Measurements from ENCODE around the gene DCAF6.
A peak's percentile ranks its signal among the peaks of the same experiment; 100 is the strongest.

DCAF6 gene

DNA sequence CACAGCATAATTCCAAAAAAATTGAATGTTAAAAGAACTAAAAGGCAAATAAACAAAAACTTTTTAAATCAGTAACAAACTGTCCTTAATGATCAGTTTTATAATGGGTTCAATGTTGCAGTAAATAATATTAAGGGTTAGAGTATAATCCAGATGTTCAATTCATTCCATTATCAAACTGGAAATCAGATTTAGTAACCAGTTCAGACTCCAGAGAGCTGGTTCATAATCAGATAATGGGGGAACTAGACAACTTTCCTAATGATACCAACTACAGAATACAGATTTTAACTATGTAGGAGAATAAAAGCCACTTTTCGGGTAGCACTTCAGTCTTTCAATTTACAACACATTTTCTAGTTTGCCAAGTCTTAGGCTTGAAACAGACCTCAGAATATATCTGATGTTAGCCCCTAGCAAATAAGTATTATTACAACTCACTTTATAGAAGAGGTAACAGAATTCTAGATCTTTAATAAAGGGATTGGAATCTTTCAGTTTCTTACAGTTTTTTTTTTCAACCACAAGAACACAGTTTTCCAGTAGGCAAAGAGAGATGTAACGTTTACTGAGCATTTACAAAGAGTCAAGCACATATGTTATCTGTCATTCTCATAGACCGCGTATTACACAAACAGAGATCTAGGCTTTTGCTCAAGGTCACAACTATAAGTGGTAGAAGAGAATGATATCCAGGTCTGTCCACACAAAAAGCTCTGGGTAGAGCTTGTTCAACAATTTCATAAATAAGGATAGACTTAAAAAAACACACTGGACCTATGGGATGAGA is 1.9 kb upstream of the DCAF6 start:
- H3K27me3 Mint-ChIP-seq: no peaks in the 10 kb centered on the region
- peaks cover 4% of the 10 kb centered on the region for H3K36me3 Mint-ChIP-seq (ENCODE audit: low read depth)
- peak overlapping the region; percentile 100 for H3K27ac Mint-ChIP-seq
- peaks cover 47% of the 10 kb centered on the region for H3K4me1 Mint-ChIP-seq (ENCODE audit: low read depth)
- no peaks in the 10 kb centered on the region for H3K9me3 Mint-ChIP-seq
- H3K4me3 Mint-ChIP-seq: peak overlapping the region; percentile 94

DNA sequence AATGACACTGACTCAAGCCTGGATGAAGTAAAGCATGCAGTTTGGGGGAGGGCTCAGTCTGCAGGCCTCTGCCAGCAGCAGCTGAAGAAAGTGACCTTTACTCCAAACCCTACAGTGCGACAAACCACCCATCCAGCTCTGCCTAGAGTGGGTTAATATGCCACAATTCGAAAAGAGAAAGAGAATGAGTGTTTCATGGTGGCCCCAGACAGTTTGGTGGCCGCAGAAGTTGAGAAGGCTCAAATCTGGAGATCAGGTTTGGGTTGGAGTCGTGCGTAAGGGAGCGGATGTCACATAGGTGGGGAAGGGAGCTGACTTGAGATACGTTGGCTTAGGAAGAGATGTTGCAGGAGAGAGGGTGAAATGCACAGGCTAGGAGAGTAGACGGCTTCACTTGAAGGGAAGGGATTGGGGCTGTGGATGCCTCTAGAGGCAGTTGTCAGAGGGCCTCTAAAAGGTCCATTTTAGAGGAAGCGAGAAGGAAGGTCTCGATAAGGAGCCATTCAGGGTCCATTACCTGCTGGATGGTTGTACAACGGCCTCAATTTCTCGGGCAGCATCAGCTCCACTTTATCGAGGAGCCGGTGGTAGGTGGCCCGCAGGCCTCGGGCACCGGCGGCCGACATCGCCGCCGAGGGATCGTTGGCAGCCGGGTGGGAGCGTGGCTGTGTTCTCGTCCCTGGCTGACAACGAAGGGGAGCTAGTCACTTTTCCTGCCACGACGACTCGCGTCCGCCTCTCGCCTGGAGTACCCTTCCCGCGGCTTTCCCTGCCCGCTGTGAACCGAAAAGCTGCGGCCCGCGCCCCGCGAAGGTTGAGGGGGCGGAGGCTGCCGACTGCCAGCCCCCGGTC is 1.0 kb upstream of the DCAF6 start:
- H3K27ac Mint-ChIP-seq: peak overlapping the region; percentile 100
- H3K27me3 Mint-ChIP-seq: no peaks in the 10 kb centered on the region
- H3K4me1 Mint-ChIP-seq (ENCODE audit: low read depth): peaks cover 43% of the 10 kb centered on the region
- H3K9me3 Mint-ChIP-seq: no peaks in the 10 kb centered on the region
- H3K36me3 Mint-ChIP-seq (ENCODE audit: low read depth): peaks cover 4% of the 10 kb centered on the region
- peak overlapping the region; percentile 94 for H3K4me3 Mint-ChIP-seq

GRCh38 chr1:167936930-167937708 is 636 bp downstream of the DCAF6 start, which contains the start of gene MPC2:
Gene MPC2 (minus strand): TSS chr1:167937072. CDS start chr1:167935841, 1,231 bp downstream.
- peaks cover 43% of the 10 kb centered on the region for H3K4me1 Mint-ChIP-seq (ENCODE audit: low read depth)
- H3K4me3 Mint-ChIP-seq: peak within 1 kb of the TSS; percentile 94
- peak within 1 kb of the TSS; percentile 100 for H3K27ac Mint-ChIP-seq
- no peaks in the 10 kb centered on the region for H3K27me3 Mint-ChIP-seq
- H3K36me3 Mint-ChIP-seq (ENCODE audit: low read depth): peaks cover 4% of the 10 kb centered on the region
- H3K9me3 Mint-ChIP-seq: no peaks in the 10 kb centered on the region

DNA sequence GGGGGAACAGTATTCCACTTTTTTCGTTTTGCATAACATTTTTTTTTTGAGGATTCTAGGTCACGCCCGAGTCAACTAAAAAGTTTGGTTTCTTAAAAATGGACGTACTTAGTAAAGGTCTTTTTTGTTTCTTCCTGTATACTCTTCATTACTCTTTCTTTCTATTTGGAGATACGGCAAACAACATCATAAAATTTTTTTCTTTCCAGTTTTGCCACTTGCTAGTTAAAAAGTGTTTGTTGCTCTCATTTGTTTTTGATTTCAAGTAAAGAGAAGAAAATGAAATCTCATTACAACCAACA is 1.2 kb downstream of the DCAF6 start:
- H3K36me3 Mint-ChIP-seq (ENCODE audit: low read depth): peaks cover 4% of the 10 kb centered on the region
- H3K27ac Mint-ChIP-seq: peak overlapping the region; percentile 97
- no peaks in the 10 kb centered on the region for H3K9me3 Mint-ChIP-seq
- H3K4me1 Mint-ChIP-seq (ENCODE audit: low read depth): peaks cover 38% of the 10 kb centered on the region
- H3K27me3 Mint-ChIP-seq: no peaks in the 10 kb centered on the region
- peak overlapping the region; percentile 94 for H3K4me3 Mint-ChIP-seq

GRCh38 chr1:167938080-167938636 is 1.7 kb downstream of the DCAF6 start:
- H3K9me3 Mint-ChIP-seq: no peaks in the 10 kb centered on the region
- H3K4me3 Mint-ChIP-seq: peak overlapping the region; percentile 94
- H3K36me3 Mint-ChIP-seq (ENCODE audit: low read depth): peaks cover 5% of the 10 kb centered on the region
- H3K27me3 Mint-ChIP-seq: no peaks in the 10 kb centered on the region
- H3K4me1 Mint-ChIP-seq (ENCODE audit: low read depth): peaks cover 35% of the 10 kb centered on the region
- peak overlapping the region; percentile 62 for H3K27ac Mint-ChIP-seq

- Mint-ChIP-seq H3K9me3 (peaks cover 4% of the 10 kb centered on the region), H3K27ac (no peak overlapping the region), H3K27me3 (no peaks in the 10 kb centered on the region), H3K4me3 (no peak overlapping the region), H3K4me1 (ENCODE audit: low read depth) (peaks cover 17% of the 10 kb centered on the region), H3K36me3 (ENCODE audit: low read depth) (peaks cover 14% of the 10 kb centered on the region)
Measured at GRCh38 chr1:167940264-167940663, 3.8 kb downstream of the DCAF6 start.

- Mint-ChIP-seq H3K4me3 (no peak overlapping the region), H3K27me3 (no peaks in the 10 kb centered on the region), H3K27ac (no peak overlapping the region), H3K4me1 (ENCODE audit: low read depth) (peaks cover 25% of the 10 kb centered on the region), H3K36me3 (ENCODE audit: low read depth) (peaks cover 20% of the 10 kb centered on the region), H3K9me3 (peaks cover 4% of the 10 kb centered on the region)
Measured at GRCh38 chr1:167943541-167943940, 7.1 kb downstream of the DCAF6 start.

DNA sequence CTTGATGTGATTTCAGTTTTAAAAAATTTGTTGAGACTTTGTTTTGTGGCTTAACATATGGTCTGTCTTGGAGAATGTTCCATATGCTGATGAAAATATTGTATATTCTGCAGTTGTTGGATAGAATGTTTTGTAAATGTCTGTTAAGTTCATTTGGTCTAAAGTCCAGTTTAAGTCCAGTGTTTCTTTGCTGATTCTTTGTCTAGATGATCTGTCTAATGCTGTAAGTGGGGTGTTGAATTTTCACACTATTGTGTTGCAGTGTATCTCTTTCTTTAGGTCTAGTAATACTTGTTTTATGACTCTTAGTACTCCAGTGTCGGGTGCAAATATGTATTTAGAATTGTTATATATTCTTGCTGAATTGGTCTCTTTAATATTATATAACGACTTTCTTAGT is 11.2 kb downstream of the DCAF6 start:
- Mint-ChIP-seq H3K27me3 (no peaks in the 10 kb centered on the region), H3K9me3 (peaks cover 4% of the 10 kb centered on the region), H3K4me3 (no peak overlapping the region), H3K4me1 (ENCODE audit: low read depth) (peaks cover 31% of the 10 kb centered on the region), H3K36me3 (ENCODE audit: low read depth) (peaks cover 26% of the 10 kb centered on the region), H3K27ac (no peak overlapping the region)

DNA sequence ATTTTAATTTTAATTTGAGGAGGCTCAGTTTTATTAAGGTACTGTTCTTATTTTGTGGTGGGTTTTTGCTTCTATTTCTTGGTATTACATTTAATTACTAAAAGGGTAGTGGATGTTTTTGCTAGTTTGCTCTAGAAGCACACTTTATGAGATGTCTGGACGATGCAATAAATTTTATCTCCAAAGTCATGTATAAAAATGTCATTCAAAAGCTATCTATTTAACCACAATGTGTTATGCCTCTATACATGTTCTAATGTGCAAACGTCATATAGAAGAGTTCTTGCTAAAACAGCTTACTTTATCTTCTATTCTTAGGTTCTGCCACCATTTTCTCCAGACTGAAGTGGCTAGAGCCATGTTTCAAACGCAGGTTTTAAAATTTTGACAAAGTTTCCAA is 13.3 kb downstream of the DCAF6 start:
- Mint-ChIP-seq H3K4me1 (ENCODE audit: low read depth) (peaks cover 27% of the 10 kb centered on the region), H3K36me3 (ENCODE audit: low read depth) (peaks cover 29% of the 10 kb centered on the region), H3K27ac (no peak overlapping the region), H3K9me3 (no peaks in the 10 kb centered on the region), H3K4me3 (no peak overlapping the region), H3K27me3 (no peaks in the 10 kb centered on the region)

GRCh38 chr1:167950569-167950968 is 14.1 kb downstream of the DCAF6 start:
- H3K4me3 Mint-ChIP-seq: no peak overlapping the region
- no peaks in the 10 kb centered on the region for H3K9me3 Mint-ChIP-seq
- H3K27me3 Mint-ChIP-seq: no peaks in the 10 kb centered on the region
- no peak overlapping the region for H3K27ac Mint-ChIP-seq
- H3K4me1 Mint-ChIP-seq (ENCODE audit: low read depth): peaks cover 27% of the 10 kb centered on the region
- peaks cover 33% of the 10 kb centered on the region for H3K36me3 Mint-ChIP-seq (ENCODE audit: low read depth)

GRCh38 chr1:167955915-167956314 is 19.4 kb downstream of the DCAF6 start:
- peaks cover 18% of the 10 kb centered on the region for H3K4me1 Mint-ChIP-seq (ENCODE audit: low read depth)
- no peak overlapping the region for H3K4me3 Mint-ChIP-seq
- no peak overlapping the region for H3K27ac Mint-ChIP-seq
- no peaks in the 10 kb centered on the region for H3K9me3 Mint-ChIP-seq
- H3K27me3 Mint-ChIP-seq: no peaks in the 10 kb centered on the region
- H3K36me3 Mint-ChIP-seq (ENCODE audit: low read depth): peaks cover 33% of the 10 kb centered on the region

DNA sequence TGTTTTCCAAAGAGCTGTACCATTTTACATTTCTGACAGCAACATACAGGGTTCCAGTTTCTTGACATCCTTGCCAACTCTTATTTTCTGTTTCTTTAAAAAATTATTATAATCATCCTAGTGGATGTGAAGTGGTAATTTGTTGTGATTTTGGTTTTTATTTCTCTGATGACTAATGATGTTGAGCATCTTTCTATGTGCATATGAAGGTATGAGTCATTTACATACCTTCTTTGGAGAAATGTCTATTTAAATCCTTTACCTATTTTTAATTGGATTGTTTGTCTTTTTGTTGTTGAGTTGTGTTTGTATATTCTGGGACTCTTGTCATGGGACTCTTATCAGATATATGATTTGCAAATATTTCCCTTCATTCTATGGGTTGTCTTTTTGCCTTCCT is 21.2 kb downstream of the DCAF6 start:
- peaks cover 17% of the 10 kb centered on the region for H3K4me1 Mint-ChIP-seq (ENCODE audit: low read depth)
- H3K4me3 Mint-ChIP-seq: no peak overlapping the region
- H3K27ac Mint-ChIP-seq: no peak overlapping the region
- no peaks in the 10 kb centered on the region for H3K9me3 Mint-ChIP-seq
- H3K36me3 Mint-ChIP-seq (ENCODE audit: low read depth): peaks cover 39% of the 10 kb centered on the region
- no peaks in the 10 kb centered on the region for H3K27me3 Mint-ChIP-seq

GRCh38 chr1:167964646-167965045 is 28.2 kb downstream of the DCAF6 start:
- H3K27ac Mint-ChIP-seq: no peak overlapping the region
- no peaks in the 10 kb centered on the region for H3K9me3 Mint-ChIP-seq
- H3K4me1 Mint-ChIP-seq (ENCODE audit: low read depth): peaks cover 3% of the 10 kb centered on the region
- H3K27me3 Mint-ChIP-seq: no peaks in the 10 kb centered on the region
- H3K36me3 Mint-ChIP-seq (ENCODE audit: low read depth): peaks cover 41% of the 10 kb centered on the region
- no peak overlapping the region for H3K4me3 Mint-ChIP-seq

GRCh38 chr1:167966050-167966449 is 29.6 kb downstream of the DCAF6 start:
- H3K4me1 Mint-ChIP-seq (ENCODE audit: low read depth): peaks cover 3% of the 10 kb centered on the region
- H3K36me3 Mint-ChIP-seq (ENCODE audit: low read depth): peaks cover 44% of the 10 kb centered on the region
- H3K27ac Mint-ChIP-seq: no peak overlapping the region

More at GRCh38 chr1:167966050-167966449, 29.6 kb downstream of the DCAF6 start:
- H3K4me3 Mint-ChIP-seq: no peak overlapping the region
- H3K9me3 Mint-ChIP-seq: no peaks in the 10 kb centered on the region
- H3K27me3 Mint-ChIP-seq: no peaks in the 10 kb centered on the region
